GM23338 (cell line): ENCODE measurements around the gene TEX9. TPM values are rescaled to one million over a fixed set of nuclear protein-coding genes. Genes with fewer than 3 reads are reported as not detected.

Source experiments
- ATAC-seq: fragments of 200-7000 bp; cut with Tn5 transposase; 3 replicates; pipeline ENCODE4 v1.9.1; 2020
- DNase-seq: peaks from one replicate; pipeline ENCODE4 v3.0.0-alpha.2; 2015; ENCODE audit warnings: low spot score
- H2AFZ ChIP-seq: fragments of 200-600 bp; sonication (generic); 2 replicates; pipeline ENCODE4 v1.8.0; 2016; ENCODE audit warnings: antibody characterized with exemption, mild to moderate bottlenecking, moderate library complexity
- H3F3A ChIP-seq: fragments of 200-600 bp; sonication (generic); replicated peaks from 2 replicates; pipeline ENCODE4 v1.8.0; 2017; ENCODE audit warnings: antibody characterized with exemption, mixed run types, low read depth
- H3K27ac ChIP-seq: fragments of 200-600 bp; sonication (generic); 2 replicates; pipeline ENCODE4 v1.6.1; 2016; ENCODE audit warnings: low read depth
- H3K27me3 ChIP-seq: fragments of 200-600 bp; sonication (generic); 2 replicates; pipeline ENCODE4 v1.8.0; 2016; ENCODE audit warnings: mild to moderate bottlenecking, mixed run types, moderate library complexity; ENCODE audit not compliant: insufficient read depth
- H3K36me3 ChIP-seq: fragments of 200-600 bp; sonication (generic); 2 replicates; pipeline ENCODE4 v1.8.0; 2016; ENCODE audit warnings: mild to moderate bottlenecking; ENCODE audit not compliant: insufficient read depth
- H3K4me1 ChIP-seq: fragments of 200-600 bp; sonication (generic); 2 replicates; pipeline ENCODE4 v1.8.0; 2016; ENCODE audit warnings: mild to moderate bottlenecking, moderate library complexity; ENCODE audit not compliant: insufficient read depth
- H3K4me2 ChIP-seq: fragments of 200-600 bp; sonication (generic); 2 replicates; pipeline ENCODE4 v1.7.1; 2017; ENCODE audit warnings: mixed run types
- H3K4me3 ChIP-seq: fragments of 200-600 bp; sonication (generic); 2 replicates; pipeline ENCODE4 v1.6.1; 2016; ENCODE audit warnings: mixed run types
- H3K79me2 ChIP-seq: fragments of 200-600 bp; sonication (generic); replicated peaks from 2 replicates; pipeline ENCODE4 v1.8.0; 2017; ENCODE audit warnings: mild to moderate bottlenecking; ENCODE audit not compliant: insufficient read depth
- H3K9me2 ChIP-seq: fragments of 200-600 bp; sonication (generic); 2 replicates; pipeline ENCODE4 v1.8.0; 2017; ENCODE audit not compliant: insufficient read depth
- H4K20me1 ChIP-seq: fragments of 200-600 bp; sonication (generic); replicated peaks from 2 replicates; pipeline ENCODE4 v1.8.0; 2017; ENCODE audit warnings: mild to moderate bottlenecking; ENCODE audit not compliant: insufficient read depth
- H3K27ac Mint-ChIP-seq: 2 replicates; pipeline ENCODE4 v1.8.0; 2020; ENCODE audit warnings: inconsistent platforms, mild to moderate bottlenecking, moderate library complexity, mixed read lengths
- H3K27me3 Mint-ChIP-seq: 3 replicates; pipeline ENCODE4 v1.8.0; 2022; ENCODE audit warnings: low read depth, mild to moderate bottlenecking, moderate library complexity, mixed read lengths, inconsistent platforms; ENCODE audit not compliant: insufficient read depth, poor library complexity
- H3K36me3 Mint-ChIP-seq: 3 replicates; pipeline ENCODE4 v1.8.0; 2021; ENCODE audit warnings: low read depth, mild to moderate bottlenecking, inconsistent platforms, moderate library complexity, mixed read lengths
- H3K4me1 Mint-ChIP-seq: 3 replicates; pipeline ENCODE4 v1.8.0; 2020; ENCODE audit warnings: mild to moderate bottlenecking, inconsistent platforms, mixed read lengths
- H3K4me3 Mint-ChIP-seq: 3 replicates; pipeline ENCODE4 v1.8.0; 2021; ENCODE audit warnings: moderate library complexity, mild to moderate bottlenecking, inconsistent platforms, mixed read lengths
- H3K9me3 Mint-ChIP-seq: 3 replicates; pipeline ENCODE4 v1.8.0; 2020; ENCODE audit warnings: moderate library complexity, mild to moderate bottlenecking, inconsistent platforms, mixed read lengths
- CREB1 ChIP-seq: fragments of 250-450 bp; sonication (Bioruptor Pico); IDR thresholded peaks from 2 replicates; pipeline ENCODE4 v1.5.0; 2020; ENCODE audit warnings: low read depth, mild to moderate bottlenecking, moderate library complexity
- CTCF ChIP-seq, 2 experiments: fragments of 200-600 bp in 1 of 2; sonication (generic) in 1 of 2; conservative IDR thresholded peaks; 2 replicates each; pipeline versions ENCODE4 v1.5.1 to v1.6.1; 2016 to 2017; ENCODE audit warnings: antibody characterized with exemption in 2 of 2, low read depth in 2 of 2, mild to moderate bottlenecking in 2 of 2, moderate library complexity in 1 of 2
- ETS1 ChIP-seq: IDR thresholded peaks from 2 replicates; pipeline ENCODE4 v1.6.1; 2016; ENCODE audit warnings: antibody characterized with exemption
- EZH2 ChIP-seq: fragments of 200-600 bp; sonication (generic); IDR thresholded peaks from one replicate; pipeline ENCODE4 v1.8.0; 2017; ENCODE audit warnings: antibody characterized with exemption, mild to moderate bottlenecking, low read depth; ENCODE audit not compliant: unreplicated experiment
- EZH2phosphoT487 ChIP-seq: fragments of 200-600 bp; sonication (generic); IDR thresholded peaks from one replicate; pipeline ENCODE4 v1.8.1; 2018; ENCODE audit warnings: antibody characterized with exemption; ENCODE audit not compliant: unreplicated experiment
- STAT1 ChIP-seq: IDR thresholded peaks from one replicate; pipeline ENCODE4 v1.6.1; 2016; ENCODE audit warnings: antibody characterized with exemption; ENCODE audit not compliant: unreplicated experiment
- ZNF331 ChIP-seq: fragments of 250-450 bp; sonication (Bioruptor Pico); IDR thresholded peaks from 2 replicates; pipeline ENCODE4 v1.5.0; 2020; ENCODE audit warnings: low read depth, mild to moderate bottlenecking, moderate library complexity
- ZNF462 ChIP-seq: fragments of 250-450 bp; sonication (Bioruptor Pico); IDR thresholded peaks from 2 replicates; pipeline ENCODE4 v1.5.0; 2020; ENCODE audit warnings: mild to moderate bottlenecking, moderate library complexity
- polyA plus RNA-seq: library from polyadenylated mRNA; unstranded; fragments of >200 nt; fragmentation: Nextera tagmentation; extraction: Ambion mirVana; gene quantifications from 2 replicates; pipeline ENCODE4 v1.2.1, GENCODE V29; 2016
- total RNA-seq: library from RNA; depleted of rRNA; stranded (reverse); fragments of >200 nt; shearing (Covaris generic); gene quantifications from 2 replicates; pipeline ENCODE4 v1.2.3, GENCODE V29; 2014

Gene TEX9
- total and polyA plus RNA-seq, 2 experiments from 2014 or later: 19.6 to 21.8 TPM

GRCh38 chr15:56351353-56351752 lies 13.9 kb upstream of the TEX9 start:
- Histone ChIP-seq H3K36me3 (no peaks in the 10 kb centered on the region), H3K27ac (no peak overlapping the region), H4K20me1 (no peaks in the 10 kb centered on the region), H3K27me3 (no peaks in the 10 kb centered on the region), H3F3A (no peaks in the 10 kb centered on the region), H2AFZ (no peak overlapping the region), H3K9me2 (peaks cover 5% of the 10 kb centered on the region; the same call in 1 of the 2 replicates), H3K4me1 (peaks cover 17% of the 10 kb centered on the region), H3K79me2 (no peaks in the 10 kb centered on the region), H3K4me3 (no peak overlapping the region), H3K4me2 (peak overlapping the region; percentile 37; the same call in 1 of the 2 replicates)
- no peak for TF ChIP-seq ZNF462 (CRISPR knock-in tag)
- no peak for TF ChIP-seq EZH2phosphoT487
- no peak for TF ChIP-seq EZH2
- TF ChIP-seq CTCF (conservative IDR thresholded peaks at IDR 0.05; ENCODE audit: low read depth in 2 of 2): no peak
- no peak for TF ChIP-seq CREB1 (CRISPR knock-in tag)
- no peak for TF ChIP-seq ETS1
- TF ChIP-seq STAT1: no peak
- TF ChIP-seq ZNF331 (CRISPR knock-in tag): no peak
- DNase-seq (peak; percentile 48), ATAC-seq (peak; percentile 93)
- H3K9me3 Mint-ChIP-seq: no peaks in the 10 kb centered on the region; the same call in 2 of the 3 replicates
- no peaks in the 10 kb centered on the region for H3K27me3 Mint-ChIP-seq
- H3K36me3 Mint-ChIP-seq: no peaks in the 10 kb centered on the region
- H3K4me3 Mint-ChIP-seq: no peak overlapping the region
- H3K4me1 Mint-ChIP-seq: peaks cover 23% of the 10 kb centered on the region
- peak overlapping the region; percentile 34 for H3K27ac Mint-ChIP-seq
